H1 (cell line): ENCODE data around the gene DLX2. TPM values are rescaled to one million over a fixed set of nuclear protein-coding genes. Genes with fewer than 3 reads are reported as not detected.

Experiments
- polyA plus RNA-seq, 7 experiments: library from polyadenylated mRNA; depleted of rRNA in 3 of 7; stranded (reverse) in 5 of 7; unstranded in 2 of 7; fragments of >200 nt in 5 of 7; fragments of 200-250 nt in 2 of 7; gene quantifications; 1 replicate in 5 of 7; 2 replicates in 1 of 7; 4 replicates in 1 of 7; pipeline versions ENCODE4 v1.2.1 to v1.2.3, GENCODE V29; 2011 to 2013; ENCODE audit warnings: missing spikeins in 2 of 7, mixed read lengths in 2 of 7
- total RNA-seq: library from RNA; stranded (reverse); fragmentation: NEBNext Ultra II Directional; extraction: Animal tissue kit (Norgen Biotek cat#: 25700); gene quantifications from 2 replicates; pipeline ENCODE4 v1.2.1, GENCODE V29; 2021
- TF ChIP-seq, protein P1 (sequence below): fragments of 300-600 bp; sonication (generic); IDR thresholded peaks from 2 replicates; pipeline ENCODE4 v1.7.1; 2012; ENCODE audit warnings: low read length, moderate library complexity, mild to moderate bottlenecking, inconsistent platforms; ENCODE audit not compliant: insufficient replicate concordance

DLX2 gene
- total and polyA plus RNA-seq, 2 of the 8 experiments (the other 6 are each of a cell fraction or from before 2014, with no cell fraction given): 0.45 TPM; not detected in 1

DNA sequence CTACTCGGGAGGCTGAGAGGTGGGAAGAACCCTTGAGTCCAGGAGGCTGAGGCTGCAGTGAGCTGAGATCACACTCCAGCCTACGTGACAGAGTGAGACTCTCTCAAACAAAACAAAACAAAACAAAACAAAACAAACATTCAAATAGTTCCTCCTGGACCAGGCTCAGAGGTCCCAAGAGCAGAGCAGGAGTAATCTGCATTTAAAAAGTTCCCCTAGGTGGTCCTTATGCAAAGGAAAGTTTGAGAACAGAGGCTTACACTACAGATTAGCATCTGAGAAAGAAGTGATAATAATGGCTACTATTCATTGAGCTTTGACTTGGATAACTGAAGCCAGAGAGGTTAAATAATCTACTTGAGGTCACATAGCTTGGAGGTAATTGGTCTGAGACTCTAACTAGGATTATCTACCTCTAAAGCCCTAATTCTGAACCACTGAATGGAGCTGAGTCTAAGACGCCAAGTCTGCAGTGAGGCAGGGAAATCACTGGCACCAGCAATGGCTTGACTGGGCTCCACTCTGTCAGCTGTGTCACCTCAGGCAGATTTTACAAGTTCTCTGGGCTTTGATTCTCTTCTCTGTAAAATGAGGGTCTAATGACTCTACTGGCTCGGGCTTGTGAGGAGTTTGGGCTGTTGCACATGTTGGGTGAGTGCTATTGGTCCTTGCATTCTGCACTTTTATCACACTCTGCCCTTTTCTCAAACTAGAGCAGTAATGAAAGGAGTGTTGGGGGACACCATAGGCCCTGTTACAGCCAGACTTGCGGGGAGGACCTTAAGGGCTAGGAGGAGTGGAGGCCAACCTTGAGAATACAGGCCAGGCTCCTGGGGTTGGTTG lies 29.2 kb upstream of the DLX2 start (continued):
- TF ChIP-seq, protein P1, sequence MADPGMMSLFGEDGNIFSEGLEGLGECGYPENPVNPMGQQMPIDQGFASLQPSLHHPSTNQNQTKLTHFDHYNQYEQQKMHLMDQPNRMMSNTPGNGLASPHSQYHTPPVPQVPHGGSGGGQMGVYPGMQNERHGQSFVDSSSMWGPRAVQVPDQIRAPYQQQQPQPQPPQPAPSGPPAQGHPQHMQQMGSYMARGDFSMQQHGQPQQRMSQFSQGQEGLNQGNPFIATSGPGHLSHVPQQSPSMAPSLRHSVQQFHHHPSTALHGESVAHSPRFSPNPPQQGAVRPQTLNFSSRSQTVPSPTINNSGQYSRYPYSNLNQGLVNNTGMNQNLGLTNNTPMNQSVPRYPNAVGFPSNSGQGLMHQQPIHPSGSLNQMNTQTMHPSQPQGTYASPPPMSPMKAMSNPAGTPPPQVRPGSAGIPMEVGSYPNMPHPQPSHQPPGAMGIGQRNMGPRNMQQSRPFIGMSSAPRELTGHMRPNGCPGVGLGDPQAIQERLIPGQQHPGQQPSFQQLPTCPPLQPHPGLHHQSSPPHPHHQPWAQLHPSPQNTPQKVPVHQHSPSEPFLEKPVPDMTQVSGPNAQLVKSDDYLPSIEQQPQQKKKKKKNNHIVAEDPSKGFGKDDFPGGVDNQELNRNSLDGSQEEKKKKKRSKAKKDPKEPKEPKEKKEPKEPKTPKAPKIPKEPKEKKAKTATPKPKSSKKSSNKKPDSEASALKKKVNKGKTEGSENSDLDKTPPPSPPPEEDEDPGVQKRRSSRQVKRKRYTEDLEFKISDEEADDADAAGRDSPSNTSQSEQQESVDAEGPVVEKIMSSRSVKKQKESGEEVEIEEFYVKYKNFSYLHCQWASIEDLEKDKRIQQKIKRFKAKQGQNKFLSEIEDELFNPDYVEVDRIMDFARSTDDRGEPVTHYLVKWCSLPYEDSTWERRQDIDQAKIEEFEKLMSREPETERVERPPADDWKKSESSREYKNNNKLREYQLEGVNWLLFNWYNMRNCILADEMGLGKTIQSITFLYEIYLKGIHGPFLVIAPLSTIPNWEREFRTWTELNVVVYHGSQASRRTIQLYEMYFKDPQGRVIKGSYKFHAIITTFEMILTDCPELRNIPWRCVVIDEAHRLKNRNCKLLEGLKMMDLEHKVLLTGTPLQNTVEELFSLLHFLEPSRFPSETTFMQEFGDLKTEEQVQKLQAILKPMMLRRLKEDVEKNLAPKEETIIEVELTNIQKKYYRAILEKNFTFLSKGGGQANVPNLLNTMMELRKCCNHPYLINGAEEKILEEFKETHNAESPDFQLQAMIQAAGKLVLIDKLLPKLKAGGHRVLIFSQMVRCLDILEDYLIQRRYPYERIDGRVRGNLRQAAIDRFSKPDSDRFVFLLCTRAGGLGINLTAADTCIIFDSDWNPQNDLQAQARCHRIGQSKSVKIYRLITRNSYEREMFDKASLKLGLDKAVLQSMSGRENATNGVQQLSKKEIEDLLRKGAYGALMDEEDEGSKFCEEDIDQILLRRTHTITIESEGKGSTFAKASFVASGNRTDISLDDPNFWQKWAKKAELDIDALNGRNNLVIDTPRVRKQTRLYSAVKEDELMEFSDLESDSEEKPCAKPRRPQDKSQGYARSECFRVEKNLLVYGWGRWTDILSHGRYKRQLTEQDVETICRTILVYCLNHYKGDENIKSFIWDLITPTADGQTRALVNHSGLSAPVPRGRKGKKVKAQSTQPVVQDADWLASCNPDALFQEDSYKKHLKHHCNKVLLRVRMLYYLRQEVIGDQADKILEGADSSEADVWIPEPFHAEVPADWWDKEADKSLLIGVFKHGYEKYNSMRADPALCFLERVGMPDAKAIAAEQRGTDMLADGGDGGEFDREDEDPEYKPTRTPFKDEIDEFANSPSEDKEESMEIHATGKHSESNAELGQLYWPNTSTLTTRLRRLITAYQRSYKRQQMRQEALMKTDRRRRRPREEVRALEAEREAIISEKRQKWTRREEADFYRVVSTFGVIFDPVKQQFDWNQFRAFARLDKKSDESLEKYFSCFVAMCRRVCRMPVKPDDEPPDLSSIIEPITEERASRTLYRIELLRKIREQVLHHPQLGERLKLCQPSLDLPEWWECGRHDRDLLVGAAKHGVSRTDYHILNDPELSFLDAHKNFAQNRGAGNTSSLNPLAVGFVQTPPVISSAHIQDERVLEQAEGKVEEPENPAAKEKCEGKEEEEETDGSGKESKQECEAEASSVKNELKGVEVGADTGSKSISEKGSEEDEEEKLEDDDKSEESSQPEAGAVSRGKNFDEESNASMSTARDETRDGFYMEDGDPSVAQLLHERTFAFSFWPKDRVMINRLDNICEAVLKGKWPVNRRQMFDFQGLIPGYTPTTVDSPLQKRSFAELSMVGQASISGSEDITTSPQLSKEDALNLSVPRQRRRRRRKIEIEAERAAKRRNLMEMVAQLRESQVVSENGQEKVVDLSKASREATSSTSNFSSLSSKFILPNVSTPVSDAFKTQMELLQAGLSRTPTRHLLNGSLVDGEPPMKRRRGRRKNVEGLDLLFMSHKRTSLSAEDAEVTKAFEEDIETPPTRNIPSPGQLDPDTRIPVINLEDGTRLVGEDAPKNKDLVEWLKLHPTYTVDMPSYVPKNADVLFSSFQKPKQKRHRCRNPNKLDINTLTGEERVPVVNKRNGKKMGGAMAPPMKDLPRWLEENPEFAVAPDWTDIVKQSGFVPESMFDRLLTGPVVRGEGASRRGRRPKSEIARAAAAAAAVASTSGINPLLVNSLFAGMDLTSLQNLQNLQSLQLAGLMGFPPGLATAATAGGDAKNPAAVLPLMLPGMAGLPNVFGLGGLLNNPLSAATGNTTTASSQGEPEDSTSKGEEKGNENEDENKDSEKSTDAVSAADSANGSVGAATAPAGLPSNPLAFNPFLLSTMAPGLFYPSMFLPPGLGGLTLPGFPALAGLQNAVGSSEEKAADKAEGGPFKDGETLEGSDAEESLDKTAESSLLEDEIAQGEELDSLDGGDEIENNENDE: peak; percentile 82
